CD14-positive monocyte (primary cell): Measurements from ENCODE around the gene AK1. TPM values are rescaled to one million over a fixed set of nuclear protein-coding genes. Genes with fewer than 3 reads are reported as not detected.
A peak's percentile ranks its signal among the peaks of the same experiment; 100 is the strongest.

ENCODE experiments used
- DNase-seq, 3 donors: peaks; one replicate each; pipeline ENCODE4 v3.0.0-alpha.2; 2011 to 2022
- H2AFZ ChIP-seq: 2 replicates; pipeline ENCODE4 v1.6.0; 2012; ENCODE audit warnings: mild to moderate bottlenecking, low read depth, low read length, inconsistent platforms; ENCODE audit not compliant: insufficient read depth, poor library complexity, severe bottlenecking
- H3K27ac ChIP-seq, 2 donors: 1 replicate in 1 of 2; 2 replicates in 1 of 2; pipeline ENCODE4 v1.5.1; 2012 to 2013; ENCODE audit warnings: low read length in 2 of 2, control low read depth in 1 of 2, inconsistent platforms in 1 of 2, low read depth in 1 of 2, mild to moderate bottlenecking in 1 of 2
- H3K27me3 ChIP-seq, 2 donors: one replicate each; pipeline versions ENCODE4 v1.6.0 to v1.6.1; 2011 to 2013; ENCODE audit warnings: low read length in 2 of 2; ENCODE audit not compliant: control insufficient read depth in 2 of 2, insufficient read depth in 2 of 2
- H3K36me3 ChIP-seq, 2 donors: replicated peaks in 1 of 2; 1 replicate in 1 of 2; 2 replicates in 1 of 2; pipeline versions ENCODE4 v1.5.1 to v1.6.1; 2012 to 2013; ENCODE audit warnings: low read length in 2 of 2, control low read depth in 1 of 2, inconsistent platforms in 1 of 2, mild to moderate bottlenecking in 1 of 2; ENCODE audit not compliant: insufficient read depth in 2 of 2, control insufficient read depth in 1 of 2
- H3K4me1 ChIP-seq, 2 donors: 1 replicate in 1 of 2; 2 replicates in 1 of 2; pipeline versions ENCODE4 v1.5.1 to v1.6.1; 2012 to 2013; ENCODE audit warnings: low read length in 2 of 2, control low read depth in 1 of 2, inconsistent platforms in 1 of 2, mild to moderate bottlenecking in 1 of 2, moderate library complexity in 1 of 2; ENCODE audit not compliant: insufficient read depth in 2 of 2, control insufficient read depth in 1 of 2
- H3K4me2 ChIP-seq: replicated peaks from 2 replicates; pipeline ENCODE3; 2012; ENCODE audit warnings: low read length, moderate library complexity, mild to moderate bottlenecking; ENCODE audit not compliant: poor library complexity, severe bottlenecking; ENCODE audit errors: extremely low read depth
- H3K4me3 ChIP-seq, 3 experiments: fragments of 200-600 bp in 1 of 3; sonication (generic) in 1 of 3; replicated peaks in 1 of 3; 1 replicate in 2 of 3; 2 replicates in 1 of 3; pipeline ENCODE4 v1.5.1; 2011 to 2013; ENCODE audit warnings: low read length in 3 of 3, mild to moderate bottlenecking in 3 of 3, control low read depth in 2 of 3, low read depth in 2 of 3, inconsistent platforms in 1 of 3, moderate library complexity in 1 of 3
- H3K79me2 ChIP-seq: 2 replicates; pipeline ENCODE4 v1.6.0; 2012; ENCODE audit warnings: mild to moderate bottlenecking, control low read depth, inconsistent platforms, low read length, moderate library complexity; ENCODE audit not compliant: insufficient read depth
- H3K9ac ChIP-seq: 2 replicates; pipeline ENCODE4 v1.6.0; 2017; ENCODE audit warnings: low read length, mild to moderate bottlenecking; ENCODE audit not compliant: insufficient read depth, poor library complexity, severe bottlenecking
- H3K9me3 ChIP-seq, 2 donors: replicated peaks in 1 of 2; 1 replicate in 1 of 2; 2 replicates in 1 of 2; pipeline versions ENCODE4 v1.5.1 to v1.6.1; 2012 to 2013; ENCODE audit warnings: low read length in 2 of 2, control low read depth in 1 of 2; ENCODE audit not compliant: control insufficient read depth in 1 of 2, insufficient read depth in 1 of 2
- H4K20me1 ChIP-seq: 2 replicates; pipeline ENCODE4 v1.6.0; 2012; ENCODE audit warnings: mild to moderate bottlenecking, low read length, control low read depth, moderate library complexity; ENCODE audit not compliant: insufficient read depth
- H3K27ac Mint-ChIP-seq, 7 donors: one replicate each; pipeline ENCODE4 v1.8.0; 2020; ENCODE audit warnings: mild to moderate bottlenecking in 7 of 7, mixed read lengths in 7 of 7, moderate library complexity in 6 of 7, inconsistent platforms in 2 of 7
- H3K27me3 Mint-ChIP-seq, 3 donors: one replicate each; pipeline ENCODE4 v1.8.0; 2021 to 2022; ENCODE audit warnings: low read depth in 3 of 3, mild to moderate bottlenecking in 3 of 3, mixed read lengths in 3 of 3, moderate library complexity in 3 of 3, inconsistent platforms in 1 of 3
- H3K36me3 Mint-ChIP-seq, 2 donors: one replicate each; pipeline ENCODE4 v1.8.0; 2020; ENCODE audit warnings: mixed read lengths in 2 of 2, inconsistent platforms in 1 of 2, mild to moderate bottlenecking in 1 of 2
- H3K4me1 Mint-ChIP-seq: one replicate; pipeline ENCODE4 v1.8.0; 2020; ENCODE audit warnings: mild to moderate bottlenecking, mixed read lengths
- H3K4me3 Mint-ChIP-seq, 2 donors: one replicate each; pipeline ENCODE4 v1.8.0; 2020; ENCODE audit warnings: mild to moderate bottlenecking in 2 of 2, mixed read lengths in 2 of 2, moderate library complexity in 1 of 2
- H3K9me3 Mint-ChIP-seq, 7 donors: one replicate each; pipeline ENCODE4 v1.8.0; 2020 to 2022; ENCODE audit warnings: mixed read lengths in 7 of 7, mild to moderate bottlenecking in 6 of 7, moderate library complexity in 6 of 7, inconsistent platforms in 2 of 7
- WGBS: methylation state at CpG from one replicate; pipeline ENCODE4 v1.1.5; 2013; ENCODE audit warnings: missing lambda C conversion rate; ENCODE audit not compliant: insufficient coverage; 5-methylcytosine and 5-hydroxymethylcytosine counted together
- intact Hi-C, 2 donors: fragments of 100-400 bp; cut with micrococcal nuclease; formaldehyde crosslinking; loops; one replicate each; pipeline versions ENCODE4 v1.15.0 to v1.15.1; 2023
- polyA plus RNA-seq, 3 donors: library from polyadenylated mRNA; depleted of rRNA in 1 of 3; unstranded in 2 of 3; stranded (reverse) in 1 of 3; fragments of 300-500 nt in 2 of 3; fragments of >200 nt in 1 of 3; fragmentation: Illumina TruSeq in 2 of 3; gene quantifications; 1 replicate in 2 of 3; 2 replicates in 1 of 3; pipeline ENCODE4 v1.2.3, GENCODE V29; 2012 to 2021
- TF ChIP-seq, protein P1 (sequence below): fragments of 200-600 bp; IDR thresholded peaks from one replicate; pipeline ENCODE4 v1.8.0; 2022; ENCODE audit warnings: antibody characterized with exemption, mild to moderate bottlenecking

Gene AK1
- polyA plus RNA-seq, 3 donors, result 3.5 TPM; not detected in 2

DNA sequence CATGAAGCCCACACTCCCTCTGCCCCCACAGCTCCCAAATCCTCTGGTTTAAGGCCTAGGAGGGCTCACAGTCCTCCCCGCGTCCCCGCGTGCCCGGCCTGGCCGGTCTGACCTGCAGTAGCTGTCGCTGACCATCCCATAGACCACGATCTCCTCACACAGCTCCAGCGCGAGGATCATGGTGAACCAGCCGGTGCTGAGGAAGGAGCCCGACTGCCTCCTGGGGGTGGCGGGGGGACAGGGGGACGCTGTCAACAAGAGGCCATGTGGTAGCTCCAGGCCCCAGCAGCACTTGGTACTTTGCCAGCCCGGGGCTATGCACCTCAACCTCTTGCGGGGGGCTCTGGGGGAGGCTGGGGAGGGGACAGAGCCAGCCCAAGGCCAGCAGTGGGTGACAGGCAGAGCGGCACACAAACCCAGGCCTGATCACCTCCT is 32.4 kb upstream of the AK1 start:
- Mint-ChIP-seq H3K4me1 (peaks cover 31% of the 10 kb centered on the region), H3K4me3 (peak overlapping the region in 1 of 2 donors; percentile 27), H3K9me3 (peaks cover 0 to 1% (median 0%) of the 10 kb centered on the region in 7 donors), H3K27ac (peak overlapping the region in 1 of 7 donors; percentile 65), H3K36me3 (peaks cover 35% of the 10 kb centered on the region in 2 donors), H3K27me3 (peaks cover 0 to 3% (median 0%) of the 10 kb centered on the region in 3 donors)
- 91% methylated on average over 13 of the region's 17 CpGs for WGBS
- TF ChIP-seq, protein P1, sequence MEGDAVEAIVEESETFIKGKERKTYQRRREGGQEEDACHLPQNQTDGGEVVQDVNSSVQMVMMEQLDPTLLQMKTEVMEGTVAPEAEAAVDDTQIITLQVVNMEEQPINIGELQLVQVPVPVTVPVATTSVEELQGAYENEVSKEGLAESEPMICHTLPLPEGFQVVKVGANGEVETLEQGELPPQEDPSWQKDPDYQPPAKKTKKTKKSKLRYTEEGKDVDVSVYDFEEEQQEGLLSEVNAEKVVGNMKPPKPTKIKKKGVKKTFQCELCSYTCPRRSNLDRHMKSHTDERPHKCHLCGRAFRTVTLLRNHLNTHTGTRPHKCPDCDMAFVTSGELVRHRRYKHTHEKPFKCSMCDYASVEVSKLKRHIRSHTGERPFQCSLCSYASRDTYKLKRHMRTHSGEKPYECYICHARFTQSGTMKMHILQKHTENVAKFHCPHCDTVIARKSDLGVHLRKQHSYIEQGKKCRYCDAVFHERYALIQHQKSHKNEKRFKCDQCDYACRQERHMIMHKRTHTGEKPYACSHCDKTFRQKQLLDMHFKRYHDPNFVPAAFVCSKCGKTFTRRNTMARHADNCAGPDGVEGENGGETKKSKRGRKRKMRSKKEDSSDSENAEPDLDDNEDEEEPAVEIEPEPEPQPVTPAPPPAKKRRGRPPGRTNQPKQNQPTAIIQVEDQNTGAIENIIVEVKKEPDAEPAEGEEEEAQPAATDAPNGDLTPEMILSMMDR, result no peak
- H3K4me1 ChIP-seq, result peaks cover 25 to 27% of the 10 kb centered on the region in 2 donors
- H3K4me3 ChIP-seq, result no peak overlapping the region
- H3K27me3 ChIP-seq, result no peaks in the 10 kb centered on the region
- no peak overlapping the region for H3K9ac ChIP-seq
- DNase-seq, result peak in 1 of 3 donors; percentile 3
- H3K79me2 ChIP-seq, result no peaks in the 10 kb centered on the region
- H4K20me1 ChIP-seq, result no peaks in the 10 kb centered on the region
- no peak overlapping the region for H3K27ac ChIP-seq
- intact Hi-C loops, result no loop called here
- H3K36me3 ChIP-seq, result peaks cover 12 to 38% of the 10 kb centered on the region in 2 donors
- no peak overlapping the region for H2AFZ ChIP-seq
- H3K4me2 ChIP-seq, result no peak overlapping the region
- H3K9me3 ChIP-seq, result no peaks in the 10 kb centered on the region

DNA sequence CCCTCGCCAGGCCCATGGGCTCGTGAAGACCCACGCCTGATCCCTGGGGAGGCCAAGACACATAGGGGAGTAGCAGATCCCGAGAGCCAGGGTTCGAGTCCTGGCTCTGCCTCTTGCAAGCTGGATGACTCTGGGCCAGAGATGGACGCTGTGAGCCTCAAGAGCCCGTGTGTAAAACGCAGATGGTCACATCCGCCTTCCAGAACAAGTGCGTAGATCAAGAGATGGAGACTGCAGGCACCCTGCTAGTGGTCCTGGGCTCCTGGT is 31.1 kb upstream of the AK1 start:
- Mint-ChIP-seq H3K9me3 (peaks cover 0 to 1% (median 0%) of the 10 kb centered on the region in 7 donors), H3K27me3 (no peaks in the 10 kb centered on the region), H3K4me1 (peaks cover 41% of the 10 kb centered on the region), H3K36me3 (peaks cover 28 to 32% of the 10 kb centered on the region in 2 donors), H3K4me3 (no peak overlapping the region), H3K27ac (peak overlapping the region in 1 of 7 donors; percentile 22)
- no peak overlapping the region for H2AFZ ChIP-seq
- no peaks in the 10 kb centered on the region for H3K79me2 ChIP-seq
- intact Hi-C loops, result no loop called here
- peaks cover 12 to 38% of the 10 kb centered on the region in 2 donors for H3K36me3 ChIP-seq
- no peaks in the 10 kb centered on the region for H3K9me3 ChIP-seq
- no peak overlapping the region for H3K4me3 ChIP-seq
- no peaks in the 10 kb centered on the region for H4K20me1 ChIP-seq
- no peak overlapping the region for H3K9ac ChIP-seq
- peaks cover 37 to 39% of the 10 kb centered on the region in 2 donors for H3K4me1 ChIP-seq
- DNase-seq, result peak in 1 of 3 donors; percentile 3
- WGBS, result 97% methylated on average over 10 of the region's 10 CpGs
- H3K27ac ChIP-seq, result no peak overlapping the region
- no peak overlapping the region for H3K4me2 ChIP-seq
- TF ChIP-seq, protein P1, result no peak
- no peaks in the 10 kb centered on the region for H3K27me3 ChIP-seq
